Stimulated activated naive B cell treated with anti-CD40 and anti-IgM and Interleukin-4, amounts not matched to agents 10 μg/mL and 1 μg/mL and 100 μg/mL, for 72 hours (primary cell): ENCODE measurements around the gene BLOC1S5.

ENCODE experiments used
- ATAC-seq, 2 donors: fragments of 150-1000 bp; cut with Tn5 transposase; replicated peaks; 2 replicates each; pipeline ENCODE4 v1.10.0; 2021; ENCODE audit warnings: moderate library complexity in 1 of 2
- DNase-seq: peaks from one replicate; pipeline ENCODE4 v3.0.0; 2021
- H3K27ac Mint-ChIP-seq: one replicate; pipeline ENCODE4 v1.8.0; 2022; ENCODE audit warnings: mild to moderate bottlenecking, mixed read lengths
- H3K27me3 Mint-ChIP-seq, 2 donors: one replicate each; pipeline ENCODE4 v1.8.0; 2022; ENCODE audit warnings: mixed read lengths in 2 of 2
- H3K36me3 Mint-ChIP-seq, 2 donors: one replicate each; pipeline ENCODE4 v1.8.0; 2022; ENCODE audit warnings: mixed read lengths in 2 of 2, mild to moderate bottlenecking in 1 of 2
- H3K4me1 Mint-ChIP-seq, 2 donors: one replicate each; pipeline ENCODE4 v1.8.0; 2022; ENCODE audit warnings: mixed read lengths in 2 of 2, mild to moderate bottlenecking in 1 of 2
- H3K4me3 Mint-ChIP-seq, 2 donors: one replicate each; pipeline ENCODE4 v1.8.0; 2022; ENCODE audit warnings: mild to moderate bottlenecking in 2 of 2, mixed read lengths in 2 of 2, moderate library complexity in 1 of 2
- H3K9me3 Mint-ChIP-seq, 2 donors: one replicate each; pipeline ENCODE4 v1.8.0; 2022; ENCODE audit warnings: mixed read lengths in 2 of 2, mild to moderate bottlenecking in 1 of 2

The BLOC1S5 gene

GRCh38 chr6:8087870-8088754 lies 23.9 kb upstream of the BLOC1S5 start:
- no peak overlapping the region for H3K4me3 Mint-ChIP-seq
- H3K36me3 Mint-ChIP-seq, result peaks cover 60 to 69% of the 10 kb centered on the region in 2 donors
- H3K27ac Mint-ChIP-seq, result no peak overlapping the region
- H3K9me3 Mint-ChIP-seq, result peaks cover 10 to 12% of the 10 kb centered on the region in 2 donors
- no peaks in the 10 kb centered on the region for H3K27me3 Mint-ChIP-seq
- H3K4me1 Mint-ChIP-seq, result peaks cover 3 to 10% of the 10 kb centered on the region in 2 donors
- DNase-seq (no peak), ATAC-seq (no peak)

- H3K4me1 Mint-ChIP-seq, result peaks cover 4 to 14% of the 10 kb centered on the region in 2 donors
- peaks cover 59 to 64% of the 10 kb centered on the region in 2 donors for H3K36me3 Mint-ChIP-seq
- H3K9me3 Mint-ChIP-seq, result peaks cover 10 to 12% of the 10 kb centered on the region in 2 donors
- H3K4me3 Mint-ChIP-seq, result no peak overlapping the region
- no peak overlapping the region for H3K27ac Mint-ChIP-seq
- no peak for DNase-seq
- H3K27me3 Mint-ChIP-seq, result no peaks in the 10 kb centered on the region
- no peak for ATAC-seq
Measured at GRCh38 chr6:8086755-8087306, 22.6 kb upstream of the BLOC1S5 start.

GRCh38 chr6:8085053-8085511 lies 20.9 kb upstream of the BLOC1S5 start:
- peaks cover 10% of the 10 kb centered on the region in 2 donors for H3K9me3 Mint-ChIP-seq
- H3K27ac Mint-ChIP-seq, result no peak overlapping the region
- no peak overlapping the region for H3K4me3 Mint-ChIP-seq
- H3K36me3 Mint-ChIP-seq, result peaks cover 54% of the 10 kb centered on the region in 2 donors
- no peak for ATAC-seq
- DNase-seq, result no peak
- H3K27me3 Mint-ChIP-seq, result no peaks in the 10 kb centered on the region
- peaks cover 9 to 18% of the 10 kb centered on the region in 2 donors for H3K4me1 Mint-ChIP-seq

- DNase-seq, result no peak
- Mint-ChIP-seq H3K27ac (no peak overlapping the region), H3K4me1 (peaks cover 9 to 22% of the 10 kb centered on the region in 2 donors)
Measured at GRCh38 chr6:8084586-8084985, 20.4 kb upstream of the BLOC1S5 start.

GRCh38 chr6:8082954-8083858 lies 19.0 kb upstream of the BLOC1S5 start:
- no peak for DNase-seq
- H3K9me3 Mint-ChIP-seq, result peaks cover 2 to 3% of the 10 kb centered on the region in 2 donors
- H3K36me3 Mint-ChIP-seq, result peaks cover 44 to 45% of the 10 kb centered on the region in 2 donors

More at GRCh38 chr6:8084586-8084985, 20.4 kb upstream of the BLOC1S5 start:
- Mint-ChIP-seq H3K27me3 (no peaks in the 10 kb centered on the region), H3K4me3 (no peak overlapping the region), H3K36me3 (peaks cover 55 to 56% of the 10 kb centered on the region in 2 donors), H3K9me3 (peaks cover 10% of the 10 kb centered on the region in 2 donors)
- ATAC-seq, result peak in 1 of 2 donors; percentile 29

GRCh38 chr6:8082572-8082953 lies 18.4 kb upstream of the BLOC1S5 start:
- ATAC-seq (no peak), DNase-seq (no peak)
- Mint-ChIP-seq H3K27me3 (no peaks in the 10 kb centered on the region), H3K4me1 (peaks cover 7 to 22% of the 10 kb centered on the region in 2 donors), H3K4me3 (no peak overlapping the region), H3K9me3 (no peaks in the 10 kb centered on the region), H3K36me3 (peaks cover 44% of the 10 kb centered on the region in 2 donors), H3K27ac (peak overlapping the region; percentile 6)

More at GRCh38 chr6:8082954-8083858, 19.0 kb upstream of the BLOC1S5 start:
- Mint-ChIP-seq H3K4me3 (no peak overlapping the region), H3K27me3 (no peaks in the 10 kb centered on the region), H3K27ac (peak overlapping the region; percentile 6), H3K4me1 (peaks cover 7 to 22% of the 10 kb centered on the region in 2 donors)
- ATAC-seq, result no peak

GRCh38 chr6:8080362-8081151 lies 16.4 kb upstream of the BLOC1S5 start:
- no peak for DNase-seq
- peak; percentile 50 to 86 for ATAC-seq

GRCh38 chr6:8079126-8079525 lies 14.9 kb upstream of the BLOC1S5 start:
- Mint-ChIP-seq H3K4me3 (no peak overlapping the region), H3K9me3 (no peaks in the 10 kb centered on the region), H3K4me1 (peaks cover 14 to 34% of the 10 kb centered on the region in 2 donors), H3K27ac (no peak overlapping the region), H3K27me3 (no peaks in the 10 kb centered on the region), H3K36me3 (peaks cover 37 to 41% of the 10 kb centered on the region in 2 donors)
- ATAC-seq (no peak), DNase-seq (no peak)

More at GRCh38 chr6:8080362-8081151, 16.4 kb upstream of the BLOC1S5 start:
- Mint-ChIP-seq H3K4me3 (no peak overlapping the region), H3K27me3 (no peaks in the 10 kb centered on the region), H3K36me3 (peaks cover 37 to 41% of the 10 kb centered on the region in 2 donors), H3K27ac (no peak overlapping the region), H3K9me3 (no peaks in the 10 kb centered on the region), H3K4me1 (peaks cover 12 to 24% of the 10 kb centered on the region in 2 donors)

GRCh38 chr6:8077991-8078390 lies 13.8 kb upstream of the BLOC1S5 start:
- no peak for DNase-seq
- Mint-ChIP-seq H3K4me3 (no peak overlapping the region), H3K36me3 (peaks cover 32 to 36% of the 10 kb centered on the region in 2 donors), H3K27ac (no peak overlapping the region), H3K4me1 (peaks cover 14 to 33% of the 10 kb centered on the region in 2 donors), H3K9me3 (no peaks in the 10 kb centered on the region), H3K27me3 (no peaks in the 10 kb centered on the region)
- no peak for ATAC-seq

- no peaks in the 10 kb centered on the region for H3K9me3 Mint-ChIP-seq
- ATAC-seq (no peak), DNase-seq (no peak)
- no peak overlapping the region for H3K27ac Mint-ChIP-seq
- no peaks in the 10 kb centered on the region for H3K27me3 Mint-ChIP-seq
- no peak overlapping the region for H3K4me3 Mint-ChIP-seq
- peaks cover 12 to 28% of the 10 kb centered on the region in 2 donors for H3K4me1 Mint-ChIP-seq
- H3K36me3 Mint-ChIP-seq, result peaks cover 25 to 32% of the 10 kb centered on the region in 2 donors
Measured at GRCh38 chr6:8075704-8076103, 11.5 kb upstream of the BLOC1S5 start.

GRCh38 chr6:8075185-8075584 lies 11.0 kb upstream of the BLOC1S5 start:
- DNase-seq (no peak), ATAC-seq (peak; percentile 49 to 72)
- Mint-ChIP-seq H3K27ac (no peak overlapping the region), H3K27me3 (no peaks in the 10 kb centered on the region), H3K9me3 (no peaks in the 10 kb centered on the region), H3K4me1 (peaks cover 9 to 23% of the 10 kb centered on the region in 2 donors), H3K4me3 (no peak overlapping the region), H3K36me3 (peaks cover 24 to 28% of the 10 kb centered on the region in 2 donors)

GRCh38 chr6:8074213-8074612 lies 10.0 kb upstream of the BLOC1S5 start:
- H3K4me3 Mint-ChIP-seq, result no peak overlapping the region
- ATAC-seq (no peak), DNase-seq (no peak)
- H3K36me3 Mint-ChIP-seq, result peaks cover 20 to 23% of the 10 kb centered on the region in 2 donors
- no peak overlapping the region for H3K27ac Mint-ChIP-seq
- H3K27me3 Mint-ChIP-seq, result no peaks in the 10 kb centered on the region
- H3K4me1 Mint-ChIP-seq, result peaks cover 9 to 17% of the 10 kb centered on the region in 2 donors
- H3K9me3 Mint-ChIP-seq, result no peaks in the 10 kb centered on the region

- H3K27ac Mint-ChIP-seq, result no peak overlapping the region
- no peaks in the 10 kb centered on the region for H3K27me3 Mint-ChIP-seq
- no peak for DNase-seq
- ATAC-seq, result no peak
- H3K36me3 Mint-ChIP-seq, result peaks cover 20 to 25% of the 10 kb centered on the region in 2 donors
- H3K4me3 Mint-ChIP-seq, result no peak overlapping the region
- peaks cover 9 to 17% of the 10 kb centered on the region in 2 donors for H3K4me1 Mint-ChIP-seq
- no peaks in the 10 kb centered on the region for H3K9me3 Mint-ChIP-seq
Measured at GRCh38 chr6:8073758-8074157, 9.6 kb upstream of the BLOC1S5 start.
